T1000 (cell line): ENCODE data around the gene RIC1.
"Not testable (repeated sequence)": the region's sequence is repeated elsewhere in the genome, so short reads cannot be mapped to it uniquely, and the experiment has no call there.

Experiments
- DNase-seq: peaks from one replicate; lab custom pipeline; 2025; ENCODE audit warnings: mixed read lengths; lab: John Stamatoyannopoulos, UW

Gene RIC1

GRCh38 chr9:5671711-5672353 is 42.9 kb downstream of the RIC1 start:
- DNase-seq: no peak

GRCh38 chr9:5675046-5675445 is 46.1 kb downstream of the RIC1 start:
- not testable (repeated sequence) for DNase-seq

GRCh38 chr9:5683591-5683990 is 54.7 kb downstream of the RIC1 start:
- not testable (repeated sequence) for DNase-seq

GRCh38 chr9:5684101-5684500 is 55.2 kb downstream of the RIC1 start:
- no peak for DNase-seq

- DNase-seq: no peak
Observed at GRCh38 chr9:5688109-5688508, 59.2 kb downstream of the RIC1 start.

- no peak for DNase-seq
Observed at GRCh38 chr9:5690278-5690677, 61.4 kb downstream of the RIC1 start.

- DNase-seq: no peak
Observed at GRCh38 chr9:5695860-5696259, 67.0 kb downstream of the RIC1 start.

GRCh38 chr9:5696884-5697283 is 68.0 kb downstream of the RIC1 start:
- DNase-seq: no peak

GRCh38 chr9:5698004-5698403 is 69.1 kb downstream of the RIC1 start:
- DNase-seq: no peak

GRCh38 chr9:5698810-5699556 is 70.1 kb downstream of the RIC1 start:
- DNase-seq: no peak

- no peak for DNase-seq
Observed at GRCh38 chr9:5708414-5708813, 79.5 kb downstream of the RIC1 start.

GRCh38 chr9:5712651-5713390 is 83.9 kb downstream of the RIC1 start:
- DNase-seq: no peak

GRCh38 chr9:5714501-5715401 is 85.8 kb downstream of the RIC1 start:
- DNase-seq: no peak

GRCh38 chr9:5715548-5716127 is 86.7 kb downstream of the RIC1 start:
- no peak for DNase-seq

- DNase-seq: not testable (repeated sequence)
Observed at GRCh38 chr9:5717434-5717833, 88.5 kb downstream of the RIC1 start.

- DNase-seq: no peak
Observed at GRCh38 chr9:5718296-5719032, 89.6 kb downstream of the RIC1 start.

GRCh38 chr9:5719100-5719926 is 90.4 kb downstream of the RIC1 start:
- DNase-seq: no peak

- no peak for DNase-seq
Observed at GRCh38 chr9:5720151-5720550, 91.2 kb downstream of the RIC1 start.

GRCh38 chr9:5721279-5722087 is 92.6 kb downstream of the RIC1 start:
- no peak for DNase-seq
